HL-60 (cell line): Measurements from ENCODE around the gene ENOX1.

Experiments used
- DNase-seq, 2 experiments: peaks; one replicate each; pipeline ENCODE4 v3.0.0-alpha.2; 2010 to 2020; ENCODE audit warnings: low read depth in 1 of 2, low spot score in 1 of 2
- H3K27ac ChIP-seq: fragments of 250-450 bp; sonication (Bioruptor Pico); replicated peaks from 2 replicates; pipeline ENCODE4 v1.5.1; 2020; ENCODE audit warnings: mild to moderate bottlenecking, moderate library complexity
- H3K27me3 ChIP-seq: fragments of 250-450 bp; sonication (Bioruptor Pico); 2 replicates; pipeline ENCODE4 v1.5.1; 2021; ENCODE audit warnings: mild to moderate bottlenecking, moderate library complexity; ENCODE audit not compliant: insufficient read depth, poor library complexity, severe bottlenecking
- H3K4me3 ChIP-seq: replicated peaks from 2 replicates; pipeline ENCODE4 v1.5.1; 2011; ENCODE audit warnings: mild to moderate bottlenecking, control low read depth, low read length; ENCODE audit not compliant: insufficient read depth
- GABPA ChIP-seq: IDR thresholded peaks from 2 replicates; pipeline ENCODE4 v1.6.1; 2012; ENCODE audit warnings: low read depth
- POLR2AphosphoS5 ChIP-seq: IDR thresholded peaks from 2 replicates; pipeline ENCODE4 v1.6.1; 2012; ENCODE audit warnings: low read depth
- SPI1 ChIP-seq: IDR thresholded peaks from 2 replicates; pipeline ENCODE4 v1.6.1; 2012; ENCODE audit warnings: low read depth, mild to moderate bottlenecking, borderline replicate concordance
- TF ChIP-seq, protein P1 (sequence below): IDR thresholded peaks from 2 replicates; pipeline ENCODE4 v1.6.1; 2012; ENCODE audit warnings: low read depth; ENCODE audit not compliant: insufficient replicate concordance
- TF ChIP-seq, protein P2 (sequence below): IDR thresholded peaks from one replicate; pipeline ENCODE4 v1.5.1; 2011; ENCODE audit warnings: low read length, control low read depth, inconsistent platforms; ENCODE audit not compliant: insufficient read depth

Gene ENOX1

DNA sequence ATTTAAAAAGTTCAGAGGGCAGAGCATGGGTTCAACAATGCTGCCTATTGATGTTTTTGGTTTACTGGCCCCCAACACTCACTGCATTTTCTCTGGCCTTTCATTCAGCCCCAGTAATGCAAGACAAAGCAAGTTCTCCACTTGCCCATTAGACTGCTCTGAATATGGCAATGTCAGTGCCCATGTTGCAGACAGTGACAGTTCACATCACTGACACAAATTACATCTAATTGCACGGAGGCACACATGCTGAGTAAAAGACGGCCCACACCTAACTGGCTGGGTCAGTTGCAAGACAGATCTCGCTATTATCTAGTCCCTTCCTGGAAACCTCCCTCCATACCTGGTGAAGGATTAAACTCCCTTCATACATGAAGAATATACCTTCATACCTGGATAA lies 54.0 kb downstream of the ENOX1 start:
- Histone ChIP-seq H3K27ac (no peak overlapping the region), H3K4me3 (no peak overlapping the region), H3K27me3 (peaks cover 3% of the 10 kb centered on the region)
- no peak for DNase-seq
- TF ChIP-seq, protein P1, sequence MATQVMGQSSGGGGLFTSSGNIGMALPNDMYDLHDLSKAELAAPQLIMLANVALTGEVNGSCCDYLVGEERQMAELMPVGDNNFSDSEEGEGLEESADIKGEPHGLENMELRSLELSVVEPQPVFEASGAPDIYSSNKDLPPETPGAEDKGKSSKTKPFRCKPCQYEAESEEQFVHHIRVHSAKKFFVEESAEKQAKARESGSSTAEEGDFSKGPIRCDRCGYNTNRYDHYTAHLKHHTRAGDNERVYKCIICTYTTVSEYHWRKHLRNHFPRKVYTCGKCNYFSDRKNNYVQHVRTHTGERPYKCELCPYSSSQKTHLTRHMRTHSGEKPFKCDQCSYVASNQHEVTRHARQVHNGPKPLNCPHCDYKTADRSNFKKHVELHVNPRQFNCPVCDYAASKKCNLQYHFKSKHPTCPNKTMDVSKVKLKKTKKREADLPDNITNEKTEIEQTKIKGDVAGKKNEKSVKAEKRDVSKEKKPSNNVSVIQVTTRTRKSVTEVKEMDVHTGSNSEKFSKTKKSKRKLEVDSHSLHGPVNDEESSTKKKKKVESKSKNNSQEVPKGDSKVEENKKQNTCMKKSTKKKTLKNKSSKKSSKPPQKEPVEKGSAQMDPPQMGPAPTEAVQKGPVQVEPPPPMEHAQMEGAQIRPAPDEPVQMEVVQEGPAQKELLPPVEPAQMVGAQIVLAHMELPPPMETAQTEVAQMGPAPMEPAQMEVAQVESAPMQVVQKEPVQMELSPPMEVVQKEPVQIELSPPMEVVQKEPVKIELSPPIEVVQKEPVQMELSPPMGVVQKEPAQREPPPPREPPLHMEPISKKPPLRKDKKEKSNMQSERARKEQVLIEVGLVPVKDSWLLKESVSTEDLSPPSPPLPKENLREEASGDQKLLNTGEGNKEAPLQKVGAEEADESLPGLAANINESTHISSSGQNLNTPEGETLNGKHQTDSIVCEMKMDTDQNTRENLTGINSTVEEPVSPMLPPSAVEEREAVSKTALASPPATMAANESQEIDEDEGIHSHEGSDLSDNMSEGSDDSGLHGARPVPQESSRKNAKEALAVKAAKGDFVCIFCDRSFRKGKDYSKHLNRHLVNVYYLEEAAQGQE: no peak
- TF ChIP-seq POLR2AphosphoS5 (no peak), GABPA (no peak), SPI1 (no peak)
- TF ChIP-seq, protein P2, sequence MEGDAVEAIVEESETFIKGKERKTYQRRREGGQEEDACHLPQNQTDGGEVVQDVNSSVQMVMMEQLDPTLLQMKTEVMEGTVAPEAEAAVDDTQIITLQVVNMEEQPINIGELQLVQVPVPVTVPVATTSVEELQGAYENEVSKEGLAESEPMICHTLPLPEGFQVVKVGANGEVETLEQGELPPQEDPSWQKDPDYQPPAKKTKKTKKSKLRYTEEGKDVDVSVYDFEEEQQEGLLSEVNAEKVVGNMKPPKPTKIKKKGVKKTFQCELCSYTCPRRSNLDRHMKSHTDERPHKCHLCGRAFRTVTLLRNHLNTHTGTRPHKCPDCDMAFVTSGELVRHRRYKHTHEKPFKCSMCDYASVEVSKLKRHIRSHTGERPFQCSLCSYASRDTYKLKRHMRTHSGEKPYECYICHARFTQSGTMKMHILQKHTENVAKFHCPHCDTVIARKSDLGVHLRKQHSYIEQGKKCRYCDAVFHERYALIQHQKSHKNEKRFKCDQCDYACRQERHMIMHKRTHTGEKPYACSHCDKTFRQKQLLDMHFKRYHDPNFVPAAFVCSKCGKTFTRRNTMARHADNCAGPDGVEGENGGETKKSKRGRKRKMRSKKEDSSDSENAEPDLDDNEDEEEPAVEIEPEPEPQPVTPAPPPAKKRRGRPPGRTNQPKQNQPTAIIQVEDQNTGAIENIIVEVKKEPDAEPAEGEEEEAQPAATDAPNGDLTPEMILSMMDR: no peak

DNA sequence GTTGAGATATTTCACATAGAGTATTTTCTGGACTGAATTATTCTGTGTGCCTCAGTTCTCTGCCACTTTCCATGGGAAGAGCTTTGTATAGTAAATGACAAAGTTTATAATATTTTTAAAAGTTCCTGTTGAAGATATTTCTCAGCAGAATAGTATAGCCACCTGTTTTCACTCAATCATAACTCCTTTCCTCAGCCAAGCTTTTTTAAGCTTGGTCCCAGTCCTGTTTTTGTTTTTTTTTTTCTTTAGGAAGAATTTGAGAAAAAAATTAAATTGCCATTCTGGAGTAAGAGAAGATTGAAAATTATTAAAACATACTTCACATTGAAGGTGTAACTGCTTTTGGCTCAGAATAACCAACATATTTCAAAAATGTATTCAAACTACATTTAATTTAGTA lies 55.5 kb downstream of the ENOX1 start:
- Histone ChIP-seq H3K4me3 (no peak overlapping the region), H3K27me3 (peaks cover 3% of the 10 kb centered on the region), H3K27ac (no peak overlapping the region)
- DNase-seq: no peak
- TF ChIP-seq GABPA (no peak), SPI1 (no peak)
- TF ChIP-seq, protein P1: no peak

DNA sequence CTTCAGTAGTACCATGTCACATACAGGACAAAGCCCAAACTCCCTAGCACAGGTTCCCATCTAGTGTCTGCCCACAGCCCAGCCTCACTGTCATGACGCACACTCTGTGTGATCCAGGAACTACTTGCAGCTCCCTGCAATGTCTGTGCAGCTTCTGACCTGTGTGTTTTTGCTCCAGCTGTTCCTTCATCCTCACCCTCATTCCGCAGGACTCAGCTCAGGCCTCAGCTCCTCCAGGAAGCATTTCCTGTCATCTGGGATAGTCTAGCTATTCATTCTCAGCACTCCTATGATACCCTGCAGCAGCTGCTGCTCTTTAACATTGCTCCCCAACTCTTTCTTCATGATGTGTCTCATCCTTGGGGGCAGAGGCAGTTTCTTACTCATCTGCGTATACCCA lies 56.1 kb downstream of the ENOX1 start:
- peaks cover 3% of the 10 kb centered on the region for H3K27me3 ChIP-seq
- H3K4me3 ChIP-seq: no peak overlapping the region
- H3K27ac ChIP-seq: no peak overlapping the region
- DNase-seq: no peak
- TF ChIP-seq SPI1 (no peak), POLR2AphosphoS5 (no peak), GABPA (no peak)
- TF ChIP-seq, protein P1: no peak
- TF ChIP-seq, protein P2: no peak
